HG03565 (cell line): Measurements from ENCODE around the gene RAI1.
"Not testable (repeated sequence)": the region's sequence is repeated elsewhere in the genome, so short reads cannot be mapped to it uniquely, and the experiment has no call there.

Experiments
- ATAC-seq: cut with Tn5 transposase; IDR thresholded peaks from one replicate; pipeline ENCODE4 v1.9.1; 2021; ENCODE audit warnings: mild to moderate bottlenecking, moderate library complexity; ENCODE audit not compliant: unreplicated experiment

RAI1 gene

DNA sequence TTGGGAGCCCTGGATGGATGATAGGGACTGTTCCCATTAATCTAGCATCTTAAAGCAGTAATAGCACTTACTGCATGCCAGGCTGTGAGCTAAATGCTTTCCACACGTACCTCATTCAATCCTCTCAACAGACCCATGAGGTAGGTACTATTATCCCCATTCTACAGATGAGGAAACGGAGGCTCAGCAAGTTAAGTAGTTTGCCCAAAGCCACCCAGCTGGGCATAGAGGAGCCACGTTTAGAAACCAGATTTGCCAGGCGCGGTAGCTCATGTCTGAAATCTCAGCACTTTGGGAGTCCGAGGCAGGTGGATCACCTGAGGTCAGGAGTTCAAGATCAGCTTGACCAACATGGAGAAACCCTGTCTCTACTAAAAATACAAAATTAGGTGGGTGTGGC lies 2.0 kb upstream of the RAI1 start:
- no peak for ATAC-seq

DNA sequence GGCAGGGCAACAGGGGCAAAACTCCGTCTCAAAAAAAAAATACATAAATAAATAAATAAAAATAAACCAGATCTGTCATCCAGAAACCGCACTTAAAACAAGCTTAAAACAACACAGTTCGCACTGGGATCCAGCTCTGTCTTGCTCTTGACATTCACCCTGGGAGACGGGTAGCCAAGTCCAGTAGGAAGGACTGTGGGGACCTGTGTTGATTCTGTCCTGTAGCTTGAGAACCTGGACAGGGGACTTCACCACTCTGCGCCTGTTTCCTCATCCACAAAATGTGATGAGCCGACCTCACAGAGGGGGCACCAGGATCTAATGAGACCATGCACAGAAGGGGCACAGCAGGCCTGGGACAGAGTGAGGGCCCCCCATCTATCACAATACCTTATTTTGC lies 1.5 kb upstream of the RAI1 start:
- no peak for ATAC-seq

- no peak for ATAC-seq
Observed at GRCh38 chr17:17680477-17681186, 626 bp upstream of the RAI1 start.

- ATAC-seq: peak; percentile 23
Observed at GRCh38 chr17:17681744-17682292, 560 bp downstream of the RAI1 start.

DNA sequence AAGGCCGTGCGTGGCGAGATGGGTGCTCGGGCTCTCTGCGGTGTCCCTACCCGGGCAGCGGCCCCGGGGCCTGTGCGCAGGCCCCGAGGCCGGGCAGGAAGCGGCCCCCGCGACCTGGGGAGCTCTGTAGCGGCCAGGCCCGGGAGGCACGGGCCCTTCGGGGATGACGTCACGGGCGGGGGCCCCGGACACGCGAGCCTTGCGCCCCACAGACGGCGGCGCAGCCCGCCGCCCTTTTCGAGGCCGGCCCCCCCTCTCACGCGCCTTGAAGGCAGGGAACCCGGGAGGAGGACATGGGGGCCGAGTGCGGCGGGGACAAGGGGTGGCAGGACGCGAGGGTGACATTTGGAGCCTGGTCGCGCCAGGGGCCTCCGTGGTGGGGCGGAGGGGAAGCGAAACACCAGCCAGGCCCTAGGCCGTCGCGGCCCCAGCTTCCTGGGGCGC lies 1.1 kb downstream of the RAI1 start:
- ATAC-seq: peak; percentile 27

- peak; percentile 15 for ATAC-seq
Observed at GRCh38 chr17:17682737-17683680, 1.8 kb downstream of the RAI1 start.

GRCh38 chr17:17683710-17684365 lies 2.6 kb downstream of the RAI1 start:
- no peak for ATAC-seq

GRCh38 chr17:17684906-17685774 lies 3.9 kb downstream of the RAI1 start:
- no peak for ATAC-seq

- no peak for ATAC-seq
Observed at GRCh38 chr17:17685775-17686291, 4.6 kb downstream of the RAI1 start.

DNA sequence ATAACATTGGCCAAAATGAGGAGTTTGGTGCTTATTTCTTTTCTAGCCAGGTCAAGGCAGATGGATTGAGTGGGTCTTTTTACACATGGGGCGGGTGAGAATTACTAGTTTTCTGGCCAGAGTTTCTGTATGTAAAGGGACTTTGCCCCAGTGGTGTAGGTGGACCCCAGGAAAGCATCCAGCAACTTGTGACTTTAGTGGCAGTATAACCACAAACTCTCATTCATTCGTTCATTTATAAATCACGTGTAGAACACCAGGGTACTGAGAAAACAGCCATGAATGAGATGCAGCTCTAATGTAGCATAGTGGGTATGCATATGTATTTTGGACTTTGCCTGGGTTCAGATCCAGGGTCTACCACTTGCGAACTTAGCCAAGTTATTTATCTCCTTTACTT lies 8.1 kb downstream of the RAI1 start:
- no peak for ATAC-seq

DNA sequence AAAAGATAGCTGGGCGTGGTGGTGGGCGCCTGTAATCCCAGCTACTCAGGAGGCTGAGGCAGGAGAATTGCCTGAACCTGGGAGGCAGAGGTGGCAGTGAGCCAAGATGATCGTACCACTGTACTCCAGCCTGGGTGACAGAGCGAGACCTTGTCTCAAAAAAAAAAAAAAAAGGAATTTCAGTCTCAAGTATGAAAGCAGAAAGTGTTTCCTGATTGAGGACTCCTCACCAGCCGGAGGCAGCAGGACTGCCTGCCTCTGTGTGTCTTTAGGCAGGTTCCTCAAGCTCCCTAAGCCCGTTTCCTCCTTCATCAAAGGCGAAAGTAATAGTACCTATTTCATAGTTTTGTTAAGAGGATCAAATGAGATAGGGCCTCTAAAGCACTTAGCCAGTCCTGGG lies 9.0 kb downstream of the RAI1 start:
- ATAC-seq: not testable (repeated sequence)

GRCh38 chr17:17691468-17692263 lies 10.4 kb downstream of the RAI1 start:
- ATAC-seq: no peak

GRCh38 chr17:17692353-17693252 lies 11.3 kb downstream of the RAI1 start:
- ATAC-seq: no peak

DNA sequence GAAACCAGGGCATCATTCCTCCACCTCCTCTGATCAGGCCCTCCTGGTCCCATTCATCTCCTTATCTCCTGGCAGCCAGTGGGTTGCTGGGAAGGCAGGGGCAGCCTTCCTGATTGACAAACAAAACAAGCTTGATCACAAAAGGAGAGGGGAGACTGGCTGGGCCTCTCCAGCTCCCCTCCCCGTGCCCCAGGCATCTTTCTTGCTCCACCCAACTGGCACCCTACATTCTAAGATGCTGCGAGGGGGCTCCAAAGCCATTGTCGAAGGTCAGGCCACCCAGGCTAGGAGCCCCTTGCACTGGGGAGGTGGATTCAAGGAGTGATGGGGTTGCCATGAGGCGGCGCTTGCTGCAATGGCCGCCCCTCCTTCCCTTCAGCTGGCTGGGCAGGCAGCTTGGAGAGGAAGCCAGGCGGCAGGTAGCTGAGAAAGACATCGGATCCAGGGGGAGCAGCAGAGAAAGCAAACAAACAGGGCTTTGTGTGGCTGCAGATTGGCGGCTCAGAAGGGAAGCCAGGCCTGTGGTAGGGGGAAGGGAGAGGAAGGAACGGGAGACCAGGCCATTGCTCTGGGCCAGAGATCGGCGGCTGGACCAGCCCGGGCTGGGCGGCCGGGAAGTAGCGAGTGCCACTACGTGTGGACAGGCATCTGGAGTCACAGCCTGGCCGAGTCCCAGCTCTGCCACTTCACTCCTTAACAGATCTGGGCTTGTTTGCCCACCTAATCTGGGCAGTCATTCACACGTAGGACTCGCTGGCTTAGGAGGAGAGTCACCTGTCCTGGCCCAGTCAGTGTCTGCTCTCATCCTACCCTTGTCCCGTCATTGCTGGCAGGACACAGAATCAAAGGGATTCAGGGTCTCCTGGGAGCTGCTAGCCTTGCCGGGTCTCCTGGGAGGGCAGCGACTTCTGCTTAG lies 12.3 kb downstream of the RAI1 start:
- no peak for ATAC-seq

- peak; percentile 35 for ATAC-seq
Observed at GRCh38 chr17:17694169-17695081, 13.2 kb downstream of the RAI1 start.

GRCh38 chr17:17696085-17696484 lies 14.8 kb downstream of the RAI1 start:
- ATAC-seq: no peak
